OCI-LY7 (cell line): ENCODE results near the gene EVI5. TPM values are rescaled to one million over a fixed set of nuclear protein-coding genes. Genes with fewer than 3 reads are reported as not detected.
"Not testable (repeated sequence)": the region's sequence is repeated elsewhere in the genome, so short reads cannot be mapped to it uniquely, and the experiment has no call there.

Source experiments
- BruUV-seq: library from RNA; stranded (reverse); fragments of 400-500 nt; replicated peaks from 2 replicates; lab custom pipeline; 2021; lab: Mats Ljungman, UMichigan
- CTCF ChIA-PET: fragments of 300-600 bp; sonication (Branson Sonifier 250); formaldehyde crosslinking; loops from one replicate; lab custom pipeline; 2022; ENCODE audit warnings: antibody characterized with exemption; ENCODE audit not compliant: unreplicated experiment; lab: Charles Lee
- POLR2A ChIA-PET: fragments of 300-600 bp; sonication (Branson Sonifier 250); formaldehyde crosslinking; loops from one replicate; lab custom pipeline; 2022; ENCODE audit warnings: antibody characterized with exemption; lab: Charles Lee
- DNase-seq: peaks from one replicate; pipeline ENCODE4 v3.0.0-alpha.2; 2015; ENCODE audit warnings: low spot score
- H2AFZ ChIP-seq: fragments of 200-600 bp; sonication (generic), shearing (Covaris generic); 2 replicates; pipeline ENCODE4 v1.6.1; 2014; ENCODE audit warnings: mild to moderate bottlenecking, antibody characterized with exemption, low read length, moderate library complexity
- H3K27ac ChIP-seq: fragments of 200-600 bp; sonication (generic); 2 replicates; pipeline ENCODE4 v1.5.1; 2014; ENCODE audit warnings: mixed run types, low read depth, mild to moderate bottlenecking, moderate library complexity, low read length, inconsistent platforms; ENCODE audit not compliant: poor library complexity, severe bottlenecking
- H3K36me3 ChIP-seq: fragments of 200-600 bp; sonication (generic); 2 replicates; pipeline ENCODE4 v1.6.1; 2014; ENCODE audit warnings: mild to moderate bottlenecking, antibody characterized with exemption, low read length, moderate library complexity, mixed read lengths; ENCODE audit not compliant: insufficient read depth
- H3K4me1 ChIP-seq: fragments of 200-600 bp; sonication (generic); 2 replicates; pipeline ENCODE4 v1.5.1; 2014; ENCODE audit warnings: mild to moderate bottlenecking, low read length; ENCODE audit not compliant: insufficient read depth, poor library complexity, severe bottlenecking
- H3K4me2 ChIP-seq: fragments of 200-600 bp; sonication (generic); 2 replicates; pipeline ENCODE4 v1.6.1; 2014; ENCODE audit warnings: mild to moderate bottlenecking, low read length
- H3K4me3 ChIP-seq: fragments of 200-600 bp; sonication (generic); 2 replicates; pipeline ENCODE4 v1.5.1; 2014; ENCODE audit warnings: mild to moderate bottlenecking, low read depth, low read length; ENCODE audit not compliant: poor library complexity, severe bottlenecking
- H3K79me2 ChIP-seq: fragments of 200-600 bp; sonication (generic); 2 replicates; pipeline ENCODE4 v1.6.1; 2016; ENCODE audit warnings: low read depth, mild to moderate bottlenecking, low read length, moderate library complexity, mixed read lengths; ENCODE audit not compliant: insufficient read depth
- H3K9me2 ChIP-seq: fragments of 200-600 bp; sonication (generic); 2 replicates; pipeline ENCODE4 v1.6.1; 2016; ENCODE audit warnings: mild to moderate bottlenecking, low read length, mixed read lengths; ENCODE audit not compliant: insufficient read depth
- H3K9me3 ChIP-seq: fragments of 200-600 bp; sonication (generic); 2 replicates; pipeline ENCODE4 v1.6.1; 2014; ENCODE audit warnings: mild to moderate bottlenecking, mixed run types, low read length, mixed read lengths
- H4K20me1 ChIP-seq: fragments of 200-600 bp; sonication (generic); 2 replicates; pipeline ENCODE4 v1.6.1; 2014; ENCODE audit warnings: mild to moderate bottlenecking, antibody characterized with exemption, low read length, moderate library complexity, mixed read lengths; ENCODE audit not compliant: insufficient read depth
- CTCF ChIP-seq: fragments of 200-600 bp; sonication (generic); conservative IDR thresholded peaks from 2 replicates; pipeline ENCODE4 v1.5.1; 2014; ENCODE audit warnings: mild to moderate bottlenecking, antibody characterized with exemption, low read length, moderate library complexity, mixed read lengths
- EZH2phosphoT487 ChIP-seq: fragments of 200-600 bp; sonication (generic); IDR thresholded peaks from 2 replicates; pipeline ENCODE4 v1.6.1; 2018; ENCODE audit warnings: low read depth, borderline replicate concordance, mild to moderate bottlenecking, mixed run types, antibody characterized with exemption, low read length, moderate library complexity, mixed read lengths
- intact Hi-C: fragments of 100-400 bp; cut with micrococcal nuclease; formaldehyde crosslinking; loops from one replicate; pipeline ENCODE4 v1.10.0; 2022; ENCODE audit not compliant: unreplicated experiment
- total RNA-seq, 2 experiments: library from RNA; depleted of rRNA in 1 of 2; stranded (reverse); fragments of >200 nt in 1 of 2; shearing (Covaris generic) in 1 of 2; gene quantifications; 2 replicates each; pipeline ENCODE4 v1.2.3, GENCODE V29; 2014 to 2022

Gene EVI5
- total RNA-seq, 2 experiments from 2014 or later = 15.1 to 27.8 TPM

- no peak overlapping the region for H3K4me3 ChIP-seq
- H2AFZ ChIP-seq = no peak overlapping the region
- BruUV-seq = no TSS peak
- H3K4me2 ChIP-seq = no peak overlapping the region
- H3K36me3 ChIP-seq = no peaks in the 10 kb centered on the region
- TF ChIP-seq EZH2phosphoT487 = no peak
- H3K27ac ChIP-seq = no peak overlapping the region
- ChIA-PET CTCF (no interaction called here), POLR2A (no interaction called here)
- no peaks in the 10 kb centered on the region for H4K20me1 ChIP-seq
- intact Hi-C loops = no loop called here
- DNase-seq = no peak
- no peaks in the 10 kb centered on the region for H3K4me1 ChIP-seq
- H3K79me2 ChIP-seq = no peaks in the 10 kb centered on the region
- H3K9me2 ChIP-seq = no peaks in the 10 kb centered on the region
- H3K9me3 ChIP-seq = no peaks in the 10 kb centered on the region
These were observed 63.0 kb downstream of the EVI5 start for GRCh38 chr1:92721886-92722285.

GRCh38 chr1:92721157-92721556 lies 63.8 kb downstream of the EVI5 start:
- H3K4me2 ChIP-seq = not testable (repeated sequence)

GRCh38 chr1:92715476-92715951 lies 69.4 kb downstream of the EVI5 start:
- POLR2A ChIA-PET = interaction anchor here (0.5 kb wide), 1 partner anchor 747 kb away, joined by 3 read pairs; no protein-coding TSS in a partner anchor
- H3K9me2 ChIP-seq, CTCF ChIA-PET, H3K4me3 ChIP-seq, H3K27ac ChIP-seq, H3K9me3 ChIP-seq, intact Hi-C loops, DNase-seq, H3K4me1 ChIP-seq, H3K36me3 ChIP-seq, H2AFZ ChIP-seq, H3K4me2 ChIP-seq, BruUV-seq, H3K79me2 ChIP-seq, H4K20me1 ChIP-seq: not testable (repeated sequence)

More at GRCh38 chr1:92721157-92721556, 63.8 kb downstream of the EVI5 start:
- BruUV-seq, H3K9me3 ChIP-seq, H4K20me1 ChIP-seq, H2AFZ ChIP-seq, H3K9me2 ChIP-seq, H3K27ac ChIP-seq, H3K4me1 ChIP-seq, H3K36me3 ChIP-seq, intact Hi-C loops, POLR2A ChIA-PET, DNase-seq, H3K4me3 ChIP-seq, CTCF ChIA-PET, H3K79me2 ChIP-seq: not testable (repeated sequence)

GRCh38 chr1:92713939-92714338 lies 71.0 kb downstream of the EVI5 start:
- Histone ChIP-seq H3K4me1 (no peaks in the 10 kb centered on the region), H3K9me3 (no peaks in the 10 kb centered on the region), H3K4me2 (no peak overlapping the region), H3K79me2 (no peaks in the 10 kb centered on the region), H2AFZ (no peak overlapping the region), H3K4me3 (no peak overlapping the region), H4K20me1 (no peaks in the 10 kb centered on the region), H3K27ac (no peak overlapping the region), H3K9me2 (no peaks in the 10 kb centered on the region), H3K36me3 (no peaks in the 10 kb centered on the region)
- no TSS peak for BruUV-seq
- CTCF ChIA-PET = no interaction called here
- no peak for DNase-seq
- TF ChIP-seq EZH2phosphoT487 (no peak), CTCF (no peak)
- POLR2A ChIA-PET = interaction anchor here (0.5 to 1.0 kb wide), 3 partner anchors 9 to 1018 kb away, joined by 3 to 4 read pairs (median 3); no protein-coding TSS in a partner anchor
- intact Hi-C loops = no loop called here
